Transverse colon (tissue), 4 donors: ENCODE measurements around the gene HMGCS1. TPM values are rescaled to one million over a fixed set of nuclear protein-coding genes. Genes with fewer than 3 reads are reported as not detected.

ENCODE experiments used
- DNase-seq: peaks from one replicate; pipeline ENCODE4 v3.0.0-alpha.2; 2019
- H3K27ac ChIP-seq, 4 donors: fragments of 200-600 bp; sonication (generic); 2 replicates each; pipeline ENCODE4 v1.5.1; 2016 to 2018; ENCODE audit warnings: inconsistent platforms in 4 of 4
- H3K27me3 ChIP-seq: fragments of 200-600 bp; sonication (generic); 2 replicates; pipeline ENCODE4 v1.5.1; 2017; ENCODE audit warnings: inconsistent platforms
- H3K36me3 ChIP-seq, 4 donors: fragments of 200-600 bp; sonication (generic); 2 replicates each; pipeline ENCODE4 v1.5.1; 2017 to 2019; ENCODE audit warnings: inconsistent platforms in 4 of 4
- H3K4me1 ChIP-seq, 4 donors: fragments of 200-600 bp; sonication (generic); 2 replicates each; pipeline ENCODE4 v1.5.1; 2017 to 2020; ENCODE audit warnings: inconsistent platforms in 4 of 4
- H3K4me3 ChIP-seq, 4 donors: fragments of 200-600 bp; sonication (generic); 1 replicate in 1 of 4; 2 replicates in 3 of 4; pipeline versions ENCODE4 v1.5.1 to v1.6.1; 2017 to 2019; ENCODE audit warnings: inconsistent platforms in 4 of 4
- H3K9me3 ChIP-seq, 2 donors: fragments of 200-600 bp; sonication (generic); 2 replicates each; pipeline ENCODE4 v1.5.1; 2017 to 2019; ENCODE audit warnings: inconsistent platforms in 2 of 2
- EP300 ChIP-seq: sonication (generic); formaldehyde crosslinking; IDR thresholded peaks from one replicate; pipeline ENCODE4 v1.6.1; 2017; ENCODE audit warnings: antibody characterized with exemption, low read depth
- POLR2A ChIP-seq: fragments of 450-650 bp; IDR thresholded peaks from one replicate; pipeline ENCODE4 v1.6.1; 2016; ENCODE audit warnings: antibody characterized with exemption, mild to moderate bottlenecking, moderate library complexity
- POLR2AphosphoS5 ChIP-seq, 3 donors: sonication (generic); formaldehyde crosslinking; IDR thresholded peaks; one replicate each; pipeline ENCODE4 v1.6.1; 2016; ENCODE audit warnings: antibody characterized with exemption in 3 of 3
- WGBS, 2 donors: methylation state at CpG; one replicate each; pipeline ENCODE4 v1.1.5; 2018; ENCODE audit warnings: low coverage in 1 of 2; 5-methylcytosine and 5-hydroxymethylcytosine counted together
- in situ Hi-C, 4 donors: fragments of 200-750 bp; cut with MboI; loops; one replicate each; pipeline versions ENCODE4 v1.15.0 to v1.15.1; 2017; ENCODE audit warnings: low sequenced_read_pairs in 3 of 4, low pct_ligation_motif_present in 1 of 4, low pct_unique_long_range_greater_than_20kb in 1 of 4
- intact Hi-C: fragments of 100-400 bp; cut with DNase I; formaldehyde crosslinking; loops from one replicate; pipeline ENCODE4 v1.15.1; 2023; ENCODE audit warnings: low total_unique reads
- total RNA-seq, 4 donors: library from RNA; depleted of rRNA; stranded (reverse); fragments of >200 nt; gene quantifications; one replicate each; pipeline ENCODE4 v1.1.0, GENCODE V29; 2016
- TF ChIP-seq, protein P1 (sequence below), 5 experiments: fragments of 200-600 bp in 3 of 5; fragments of 450-650 bp in 2 of 5; sonication (generic) in 3 of 5; IDR thresholded peaks; 1 replicate in 2 of 5; 2 replicates in 3 of 5; pipeline ENCODE4 v1.5.1; 2016 to 2017; ENCODE audit warnings: antibody characterized with exemption in 5 of 5, inconsistent platforms in 3 of 5, mild to moderate bottlenecking in 2 of 5, moderate library complexity in 1 of 5

The HMGCS1 gene
- total RNA-seq, 4 donors from 2014 or later, result 16.9 to 51.4 (median 41.8) TPM

DNA sequence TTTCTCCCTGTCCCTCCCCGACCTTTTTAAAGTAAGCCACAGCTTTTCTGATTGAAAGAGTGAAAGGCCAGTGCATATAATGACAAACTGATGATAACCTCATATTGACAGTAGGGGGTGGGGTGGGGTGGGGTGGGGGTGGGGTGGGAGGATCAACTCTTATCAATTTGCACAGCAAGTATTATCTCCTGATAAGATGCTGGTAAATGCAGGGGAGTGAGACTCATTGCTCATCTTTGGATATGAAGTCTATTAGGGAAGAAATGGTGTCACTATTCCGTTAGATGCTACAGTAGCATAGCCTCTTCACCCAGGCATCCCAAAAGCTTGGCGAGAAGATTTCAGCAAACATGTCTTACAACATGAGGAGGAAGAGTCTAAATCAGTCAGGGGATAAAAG is 38.9 kb upstream of the HMGCS1 start:
- H3K4me3 ChIP-seq, result no peak overlapping the region
- H3K27ac ChIP-seq, result no peak overlapping the region
- no peaks in the 10 kb centered on the region for H3K27me3 ChIP-seq
- in situ Hi-C loops (no loop called here), intact Hi-C loops (no loop called here)
- no peaks in the 10 kb centered on the region for H3K4me1 ChIP-seq
- 69 to 85% methylated on average over 2 to 3 of the region's 3 CpGs for WGBS, 2 donors
- TF ChIP-seq POLR2AphosphoS5 (IDR thresholded peaks at IDR 0.05) (no peak), EP300 (no peak), POLR2A (no peak)
- TF ChIP-seq, protein P1, sequence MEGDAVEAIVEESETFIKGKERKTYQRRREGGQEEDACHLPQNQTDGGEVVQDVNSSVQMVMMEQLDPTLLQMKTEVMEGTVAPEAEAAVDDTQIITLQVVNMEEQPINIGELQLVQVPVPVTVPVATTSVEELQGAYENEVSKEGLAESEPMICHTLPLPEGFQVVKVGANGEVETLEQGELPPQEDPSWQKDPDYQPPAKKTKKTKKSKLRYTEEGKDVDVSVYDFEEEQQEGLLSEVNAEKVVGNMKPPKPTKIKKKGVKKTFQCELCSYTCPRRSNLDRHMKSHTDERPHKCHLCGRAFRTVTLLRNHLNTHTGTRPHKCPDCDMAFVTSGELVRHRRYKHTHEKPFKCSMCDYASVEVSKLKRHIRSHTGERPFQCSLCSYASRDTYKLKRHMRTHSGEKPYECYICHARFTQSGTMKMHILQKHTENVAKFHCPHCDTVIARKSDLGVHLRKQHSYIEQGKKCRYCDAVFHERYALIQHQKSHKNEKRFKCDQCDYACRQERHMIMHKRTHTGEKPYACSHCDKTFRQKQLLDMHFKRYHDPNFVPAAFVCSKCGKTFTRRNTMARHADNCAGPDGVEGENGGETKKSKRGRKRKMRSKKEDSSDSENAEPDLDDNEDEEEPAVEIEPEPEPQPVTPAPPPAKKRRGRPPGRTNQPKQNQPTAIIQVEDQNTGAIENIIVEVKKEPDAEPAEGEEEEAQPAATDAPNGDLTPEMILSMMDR (IDR thresholded peaks at IDR 0.05), result no peak
- no peak for DNase-seq
- H3K36me3 ChIP-seq, result no peaks in the 10 kb centered on the region
- H3K9me3 ChIP-seq, result no peaks in the 10 kb centered on the region

DNA sequence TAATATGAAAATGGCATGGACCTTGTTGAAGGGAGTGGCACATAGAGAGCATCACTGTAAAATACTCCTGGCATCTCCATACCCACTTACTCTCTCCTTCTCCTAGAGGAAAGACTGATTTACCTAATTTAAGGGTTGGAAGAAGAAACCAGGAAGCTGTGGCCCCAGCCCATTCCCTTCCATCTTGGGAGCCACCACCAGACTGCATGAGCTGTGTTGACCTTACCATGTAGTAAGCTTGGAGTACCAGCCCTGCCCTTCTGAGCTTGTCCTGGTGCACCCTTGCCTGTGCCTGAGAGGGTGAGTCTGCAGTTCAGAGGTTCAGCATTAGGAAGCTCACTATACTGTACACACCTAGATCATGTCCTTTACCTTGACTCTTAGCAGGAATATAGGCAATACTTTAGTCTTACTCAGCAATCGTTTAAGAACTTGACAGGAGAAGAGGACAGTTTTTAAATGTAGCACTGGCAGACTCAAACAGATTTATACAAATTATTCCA is 35.7 kb upstream of the HMGCS1 start:
- no peak for DNase-seq
- intact Hi-C loops, result no loop called here
- no peak for TF ChIP-seq POLR2AphosphoS5 (IDR thresholded peaks at IDR 0.05)
- no peak for TF ChIP-seq POLR2A
- TF ChIP-seq, protein P1 (IDR thresholded peaks at IDR 0.05), result no peak
- no peak for TF ChIP-seq EP300

DNA sequence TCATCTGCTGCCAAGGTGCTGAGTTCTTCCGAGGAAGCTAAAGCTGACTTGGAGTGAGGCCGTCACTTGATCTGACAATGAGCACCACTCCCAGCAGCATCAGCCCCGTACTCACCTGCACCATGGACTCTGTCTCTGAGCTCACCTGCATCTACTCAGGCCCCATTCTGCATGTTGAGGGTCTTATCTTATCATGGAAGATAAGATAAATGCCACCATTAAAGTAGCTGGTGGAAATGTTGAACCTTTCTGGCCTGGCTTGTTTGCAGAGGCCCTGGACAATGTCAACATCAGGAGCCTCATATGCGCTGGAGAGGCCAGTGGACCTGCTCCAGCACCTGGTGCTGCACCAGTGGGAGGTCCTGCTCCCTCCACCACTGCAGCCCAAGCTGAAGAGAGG is 35.0 kb upstream of the HMGCS1 start:
- no peak for DNase-seq
- H3K9me3 ChIP-seq, result no peaks in the 10 kb centered on the region
- no peak overlapping the region for H3K27ac ChIP-seq
- no peak overlapping the region for H3K4me3 ChIP-seq
- 82 to 100% methylated on average over 1 to 4 of the region's 4 CpGs for WGBS, 2 donors
- no peak for TF ChIP-seq POLR2AphosphoS5 (IDR thresholded peaks at IDR 0.05)
- no peaks in the 10 kb centered on the region for H3K27me3 ChIP-seq
- H3K4me1 ChIP-seq, result no peaks in the 10 kb centered on the region
- no peaks in the 10 kb centered on the region for H3K36me3 ChIP-seq
- in situ Hi-C loops, result no loop called here
- intact Hi-C loops, result no loop called here

More for the DNA sequence above, 35.7 kb upstream of the HMGCS1 start:
- WGBS, 2 donors, result 87 to 100% methylated on average over 1 of the region's 1 CpG
- Histone ChIP-seq H3K27me3 (no peaks in the 10 kb centered on the region), H3K9me3 (no peaks in the 10 kb centered on the region), H3K36me3 (no peaks in the 10 kb centered on the region), H3K4me3 (no peak overlapping the region), H3K4me1 (no peaks in the 10 kb centered on the region), H3K27ac (no peak overlapping the region)
- in situ Hi-C loops, result no loop called here

DNA sequence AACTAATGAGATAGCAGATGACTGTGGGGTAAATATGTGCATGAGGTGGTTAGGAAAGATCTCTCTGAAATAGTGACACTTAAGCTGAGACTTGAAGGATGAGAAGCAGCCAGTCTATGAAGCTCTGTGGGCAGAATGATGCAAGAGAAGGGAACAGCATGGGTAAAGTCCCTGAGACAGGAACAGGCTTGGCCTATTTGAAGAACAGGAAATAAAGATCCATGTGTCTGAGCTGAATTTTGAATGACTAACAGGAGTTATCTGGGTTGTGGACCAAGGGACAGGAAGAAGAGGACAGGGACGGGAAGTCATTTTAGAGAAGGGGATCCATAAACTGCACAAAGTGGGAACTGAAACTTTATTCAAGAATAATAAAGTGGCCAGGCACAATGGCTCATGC is 25.6 kb upstream of the HMGCS1 start:
- H3K36me3 ChIP-seq, result no peaks in the 10 kb centered on the region
- H3K27me3 ChIP-seq, result no peaks in the 10 kb centered on the region
- no peaks in the 10 kb centered on the region for H3K4me1 ChIP-seq
- DNase-seq, result no peak
- TF ChIP-seq EP300, result no peak
- TF ChIP-seq, protein P1 (IDR thresholded peaks at IDR 0.05), result no peak
- TF ChIP-seq POLR2AphosphoS5 (IDR thresholded peaks at IDR 0.05), result no peak
- no peak for TF ChIP-seq POLR2A
- 29 to 81% methylated on average over 1 of the region's 1 CpG for WGBS, 2 donors
- in situ Hi-C loops, result no loop called here
- H3K9me3 ChIP-seq, result peaks cover 7 to 17% of the 10 kb centered on the region in 2 donors
- H3K27ac ChIP-seq, result no peak overlapping the region
- no peak overlapping the region for H3K4me3 ChIP-seq
- intact Hi-C loops, result no loop called here

DNA sequence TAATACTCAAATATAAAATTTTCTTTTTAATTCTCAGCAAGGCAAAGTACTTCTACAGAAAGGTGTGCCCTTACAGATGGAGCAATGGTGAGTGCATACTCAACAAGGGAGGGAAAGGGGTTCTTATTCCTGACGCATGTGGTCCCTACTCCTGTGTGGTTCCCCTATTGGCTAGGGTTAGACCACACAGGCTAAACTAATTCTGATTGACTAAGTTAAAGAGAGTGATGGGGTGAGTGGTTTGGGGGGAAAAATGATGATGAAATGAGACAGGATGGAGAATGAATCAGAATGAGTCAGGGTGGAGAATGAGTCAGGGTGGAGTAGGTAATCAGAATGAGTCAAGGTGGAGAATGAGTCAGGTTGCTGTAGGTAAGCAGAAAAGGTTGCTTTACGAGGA is 22.9 kb upstream of the HMGCS1 start:
- no peak overlapping the region for H3K4me3 ChIP-seq
- H3K9me3 ChIP-seq, result peaks cover 6 to 17% of the 10 kb centered on the region in 2 donors
- no peaks in the 10 kb centered on the region for H3K27me3 ChIP-seq
- no peaks in the 10 kb centered on the region for H3K36me3 ChIP-seq
- intact Hi-C loops (no loop called here), in situ Hi-C loops (no loop called here)
- 70 to 81% methylated on average over 2 of the region's 2 CpGs for WGBS, 2 donors
- H3K27ac ChIP-seq, result no peak overlapping the region
- TF ChIP-seq POLR2AphosphoS5 (IDR thresholded peaks at IDR 0.05) (no peak), EP300 (no peak), POLR2A (no peak)
- TF ChIP-seq, protein P1 (IDR thresholded peaks at IDR 0.05), result no peak
- H3K4me1 ChIP-seq, result no peaks in the 10 kb centered on the region
- no peak for DNase-seq
